ENCODE results near the gene COBL. TPM values are rescaled to one million over a fixed set of nuclear protein-coding genes. Genes with fewer than 3 reads are reported as not detected.
A peak's percentile ranks its signal among the peaks of the same experiment; 100 is the strongest.

COBL gene
- total and polyA plus RNA-seq, 2 of the 8 experiments (the other 6 are each of a cell fraction or from before 2014, with no cell fraction given) = 13.8 to 40.4 TPM

- TF ChIP-seq ZNF274 (IDR thresholded peaks at IDR 0.05; ENCODE audit: borderline replicate concordance, extremely low read depth, low read length) (no peak), KDM4A (IDR thresholded peaks at IDR 0.05; ENCODE audit: low read depth, low read length, severe bottlenecking) (no peak), SP1 (IDR thresholded peaks at IDR 0.05; ENCODE audit: low read depth, low read length) (no peak), BACH1 (IDR thresholded peaks at IDR 0.05; ENCODE audit: low read length) (no peak), HDAC2 (IDR thresholded peaks at IDR 0.05; ENCODE audit: borderline replicate concordance in 1 of 2, low read depth in 2 of 2, low read length in 2 of 2) (0 out of 4 replicates have a peak, but pooled peaks of 1 of the 2 experiments have one; percentile 27), KDM1A (IDR thresholded peaks at IDR 0.05; ENCODE audit: borderline replicate concordance, low read length) (no peak), HDAC6 (IDR thresholded peaks at IDR 0.05; ENCODE audit: low read depth, low read length) (no peak), TBP (IDR thresholded peaks at IDR 0.05; ENCODE audit: low read depth, low read length) (no peak), MAFK (IDR thresholded peaks at IDR 0.05; ENCODE audit: low read depth, low read length) (peak; percentile 4; the same call in 1 of the 2 replicates), BCL11A (IDR thresholded peaks at IDR 0.05; ENCODE audit: low read depth in 2 of 2, low read length in 2 of 2) (no peak), SRF (IDR thresholded peaks at IDR 0.05; ENCODE audit: low read depth, low read length) (no peak)
These were observed 141.2 kb downstream of the COBL start (continued) for GRCh38 chr7:51175316-51175991.
